Activated T-helper 1 cell treated with anti-CD3 and anti-CD28 coated beads, Interleukin-2, amount 50 U/mL, for 16 hours (primary cell): Measurements from ENCODE around the gene SERF1A.
"Not testable (repeated sequence)": the region's sequence is repeated elsewhere in the genome, so short reads cannot be mapped to it uniquely, and the experiment has no call there.

ENCODE experiments used
- DNase-seq, 2 donors: peaks; one replicate each; pipeline ENCODE4 v3.0.0-alpha.2; 2020; ENCODE audit warnings: low read depth in 1 of 2, low spot score in 1 of 2

Gene SERF1A

DNA sequence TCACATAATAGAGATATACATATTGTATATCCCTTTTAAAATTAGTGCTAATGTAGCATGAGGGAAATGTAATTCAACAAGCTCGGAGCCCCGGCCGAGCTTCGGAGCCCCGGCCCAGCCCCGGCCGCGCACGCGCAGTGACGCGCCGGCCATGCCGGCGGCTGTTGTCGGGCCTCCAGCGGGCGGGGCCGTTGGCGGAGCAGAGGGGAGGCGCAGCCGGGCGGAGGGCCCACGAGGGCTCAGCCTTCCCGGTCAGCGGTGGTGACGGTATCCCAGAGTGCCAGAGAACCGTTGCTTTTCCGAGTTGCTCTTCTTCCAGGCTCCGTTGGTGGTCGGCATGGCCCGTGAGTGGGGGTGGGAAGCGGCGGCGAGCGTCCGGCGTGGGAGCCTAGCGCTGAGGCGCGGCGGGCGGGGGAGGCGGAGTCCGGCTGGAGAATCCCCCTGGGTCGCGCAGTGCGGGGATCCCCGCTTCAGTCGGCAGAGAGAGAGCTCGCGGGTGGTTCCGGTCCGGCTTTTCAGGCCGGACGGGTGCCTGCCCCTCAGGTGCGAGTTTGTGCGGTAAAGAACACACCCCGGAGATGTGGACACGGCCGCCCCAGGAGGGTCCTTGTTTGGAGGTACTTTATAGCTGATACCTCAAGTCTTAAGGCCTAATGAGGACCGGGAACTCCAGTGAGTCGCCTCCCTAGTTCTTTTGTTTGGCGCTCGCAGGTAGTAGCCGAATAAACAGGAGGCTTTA, at the start of gene SERF1A:
Gene SERF1A (plus strand): TSS at position 137 of the 739 bp plus-strand sequence. CDS start 201 bp downstream, at position 338.
- not testable (repeated sequence) for DNase-seq

DNA sequence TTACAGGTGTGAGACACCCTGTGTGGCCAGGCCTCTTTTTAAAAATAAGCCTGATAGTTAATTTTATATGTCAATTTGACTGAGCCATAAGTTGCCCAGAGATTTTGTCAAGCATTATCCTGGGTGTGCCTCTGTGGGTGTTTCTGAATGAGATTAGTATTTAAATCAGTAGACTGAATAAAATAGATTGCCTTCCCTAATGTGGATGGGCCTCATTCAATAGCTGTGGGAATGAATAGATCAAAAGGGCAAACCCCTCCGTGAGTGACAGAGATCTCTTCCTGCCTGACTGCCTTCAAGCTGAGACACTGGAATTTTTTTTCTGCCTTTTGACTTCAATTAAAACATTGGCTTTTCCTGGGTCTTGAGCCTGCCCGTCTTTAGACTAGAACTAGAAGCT, 33.7 kb upstream of the SERF1A start:
- DNase-seq = not testable (repeated sequence)

DNA sequence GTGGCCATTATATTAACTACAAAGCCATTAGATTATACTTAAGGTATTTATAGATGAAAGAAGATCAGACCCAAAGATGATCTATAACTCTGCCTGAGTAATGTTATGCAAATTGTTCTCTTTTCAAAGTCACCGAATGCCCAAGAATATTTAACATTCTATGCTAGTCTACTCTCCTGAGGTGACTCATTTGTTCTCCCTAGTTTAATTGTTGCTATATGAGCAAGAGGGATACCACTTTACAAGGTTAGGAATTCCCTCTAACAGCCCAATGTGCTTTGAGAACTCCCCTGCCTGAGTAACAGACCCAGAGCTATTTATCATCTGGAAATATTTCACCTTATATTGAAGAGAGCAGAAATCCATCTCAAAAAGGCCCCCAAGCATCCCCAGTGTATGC, 29.8 kb upstream of the SERF1A start:
- not testable (repeated sequence) for DNase-seq

DNA sequence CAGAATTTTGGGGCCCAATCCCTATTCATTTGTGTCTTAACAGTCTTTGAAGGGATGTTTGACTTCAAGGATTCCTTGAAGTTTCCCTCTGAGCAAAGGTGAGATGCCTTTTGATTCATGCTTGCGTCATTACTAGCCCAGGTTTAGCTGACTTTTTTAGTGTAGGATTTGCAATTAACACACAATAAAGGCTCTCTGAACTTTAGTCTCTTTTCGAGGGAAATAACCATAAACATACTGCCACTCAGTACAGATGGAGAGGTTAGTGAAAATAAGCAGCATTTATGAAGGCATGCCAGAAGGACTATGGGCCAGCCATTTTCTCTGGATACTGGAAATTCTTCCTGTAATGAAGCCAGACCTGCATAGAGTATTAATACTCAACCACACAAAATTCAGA, 4.4 kb upstream of the SERF1A start:
- not testable (repeated sequence) for DNase-seq

DNA sequence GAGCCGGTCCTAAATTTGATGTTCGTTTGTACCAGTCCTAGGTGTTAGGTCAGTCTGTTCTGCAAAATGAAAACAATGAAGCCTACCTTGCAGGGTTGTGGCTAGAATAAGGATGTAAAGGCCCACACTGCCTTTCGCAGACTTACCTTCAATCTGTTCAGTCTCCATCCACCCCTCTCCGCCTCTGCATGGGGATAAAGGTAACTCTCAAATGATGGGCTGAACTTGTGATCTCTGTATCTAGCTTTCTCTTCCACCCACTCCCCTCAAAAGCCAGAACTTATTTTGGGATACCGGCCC, 753 bp downstream of the SERF1A start:
- DNase-seq = not testable (repeated sequence)

DNA sequence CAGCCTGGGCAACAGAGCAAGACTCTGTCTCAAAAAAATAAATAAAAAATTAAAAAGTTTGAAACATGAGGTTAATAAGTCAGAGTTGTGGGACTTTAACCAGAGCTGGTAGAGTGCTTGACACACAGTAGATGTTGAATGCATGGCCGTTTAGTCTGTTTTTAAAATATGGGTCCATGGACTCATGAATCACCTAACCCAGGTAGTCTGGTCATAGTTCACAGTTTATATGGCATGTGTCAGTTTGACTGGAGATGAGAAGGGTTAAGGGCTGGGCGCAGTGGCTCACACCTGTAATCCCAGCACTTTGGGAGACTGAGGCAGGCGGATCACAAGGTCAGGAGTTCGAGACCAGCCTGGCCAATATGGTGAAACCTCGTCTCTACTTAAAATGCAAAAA, 6.2 kb downstream of the SERF1A start:
- DNase-seq = not testable (repeated sequence)

DNA sequence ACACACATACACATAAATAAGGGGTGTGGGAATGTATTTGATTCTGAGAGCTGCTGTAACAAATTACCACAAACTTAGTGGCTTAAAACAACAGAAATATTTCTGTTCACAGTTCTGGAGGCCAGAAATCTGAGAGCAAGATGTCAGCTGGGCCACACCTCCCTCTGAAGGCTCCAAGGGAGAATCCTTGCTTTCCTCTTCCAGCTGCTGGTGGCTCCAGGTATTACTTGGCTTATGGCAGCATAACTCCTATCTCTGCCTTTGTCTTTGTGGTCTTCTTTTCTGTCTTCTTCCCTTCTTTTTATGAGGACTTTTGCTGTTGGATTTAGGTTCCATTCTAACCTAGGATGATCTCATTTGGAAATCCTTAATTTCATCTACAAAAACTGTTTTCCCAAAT, 16.4 kb downstream of the SERF1A start:
- DNase-seq = not testable (repeated sequence)

DNA sequence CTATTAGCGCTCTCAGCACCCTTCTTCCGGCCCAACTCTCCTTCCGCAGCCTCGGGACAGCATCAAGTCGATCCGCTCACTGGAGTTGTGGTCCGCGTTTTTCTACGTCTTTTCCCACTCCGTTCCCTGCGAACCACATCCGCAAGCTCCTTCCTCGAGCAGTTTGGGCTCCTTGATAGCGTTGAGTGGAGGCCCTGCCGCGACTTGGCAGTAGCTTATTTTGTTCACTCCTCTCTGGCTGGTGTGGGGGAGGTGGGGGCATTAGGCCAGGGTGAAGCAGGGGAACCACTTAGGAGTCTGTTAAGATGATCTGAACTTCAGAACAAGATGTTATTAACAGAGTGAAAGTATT, 24.7 kb downstream of the SERF1A start:
- not testable (repeated sequence) for DNase-seq

DNA sequence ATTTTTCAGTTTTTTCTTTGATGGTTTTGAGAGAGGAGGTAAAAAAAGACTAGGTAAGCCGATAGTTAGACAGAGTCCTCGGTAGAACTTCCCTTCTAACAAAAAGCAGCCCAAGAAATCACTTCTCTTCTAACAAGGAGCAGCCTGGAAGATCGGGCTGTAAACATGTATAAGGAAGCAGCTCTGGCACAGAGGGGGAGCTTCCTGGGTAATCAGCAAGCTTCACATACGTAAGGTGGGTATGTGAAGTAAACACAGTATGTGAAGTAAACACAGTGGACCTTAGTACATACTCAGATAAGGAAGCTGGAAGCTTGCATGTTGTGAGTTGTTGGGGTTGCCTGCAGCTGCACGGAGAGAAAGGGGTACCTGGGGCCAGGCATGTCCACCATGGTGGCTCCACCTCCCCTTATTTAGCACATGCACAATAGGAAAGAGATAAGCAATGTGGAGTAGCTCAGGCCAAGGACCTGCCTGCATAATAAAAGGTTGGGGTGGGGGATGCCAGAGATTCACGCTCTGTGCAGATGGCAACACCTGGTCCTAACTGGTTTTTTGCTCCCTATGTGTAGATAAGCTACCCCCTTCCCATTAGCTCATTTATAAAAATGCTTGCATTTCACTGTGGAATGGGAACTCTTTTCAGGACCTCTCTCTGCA, 31.4 kb downstream of the SERF1A start:
- DNase-seq = not testable (repeated sequence)

DNA sequence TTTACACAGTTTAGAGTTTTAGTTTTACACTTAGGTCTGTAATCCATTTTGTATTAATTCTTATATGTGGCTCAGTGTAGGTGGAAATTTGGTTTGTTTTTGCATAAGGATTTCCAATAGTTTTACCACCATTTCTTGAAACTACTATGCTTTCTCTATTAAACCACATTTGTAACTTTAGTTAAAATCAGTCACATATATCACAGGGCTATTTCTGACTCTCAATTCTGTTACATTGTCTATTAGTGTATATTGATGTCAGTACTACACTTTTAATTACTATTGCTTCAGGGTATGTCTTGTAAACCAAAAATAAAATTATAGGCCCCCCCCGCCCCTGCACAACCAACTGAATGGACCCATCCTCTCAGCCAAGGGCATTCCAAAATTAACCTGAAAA, 32.1 kb downstream of the SERF1A start:
- not testable (repeated sequence) for DNase-seq

DNA sequence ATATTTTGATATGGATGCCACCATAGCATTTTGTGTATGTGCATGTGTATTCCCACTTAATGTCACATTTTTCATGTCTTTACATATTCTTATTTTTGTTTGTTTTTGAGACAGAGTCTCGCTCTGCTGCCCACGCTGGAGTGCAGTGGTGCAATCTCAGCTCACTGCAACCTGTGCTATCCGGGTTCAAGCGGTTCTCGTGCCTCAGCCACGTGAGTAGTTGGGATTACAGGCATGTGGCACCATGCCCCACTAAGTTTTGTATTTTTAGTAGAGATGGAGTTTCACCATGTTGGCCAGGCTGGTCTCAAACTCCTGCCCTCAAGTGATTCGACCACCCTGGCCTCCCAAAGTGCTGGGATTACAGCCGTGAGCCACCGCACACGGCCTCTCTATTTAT, 52.6 kb downstream of the SERF1A start:
- not testable (repeated sequence) for DNase-seq
